ENCODE measurements around the gene TMEM229A.

TMEM229A gene

DNA sequence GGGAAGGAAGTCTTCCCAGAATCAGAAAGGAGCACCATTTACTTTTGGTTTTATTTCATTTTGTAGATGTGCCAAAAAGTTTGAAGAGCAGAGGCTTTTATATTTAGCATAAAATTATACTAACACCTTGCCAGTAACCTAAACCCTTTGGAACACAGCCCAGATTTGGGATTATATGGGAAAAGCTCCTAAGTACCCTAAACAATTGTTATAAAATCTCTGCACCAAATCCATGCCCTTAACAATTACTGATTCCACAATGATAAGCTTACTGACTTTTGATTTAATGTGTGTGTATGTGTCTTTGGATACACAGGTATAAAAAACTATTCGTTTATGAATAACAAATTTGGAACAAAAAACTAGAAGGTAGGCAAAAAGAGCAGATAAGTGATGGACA lies 39.0 kb upstream of the TMEM229A start (continued):
- TF ChIP-seq, protein P1, sequence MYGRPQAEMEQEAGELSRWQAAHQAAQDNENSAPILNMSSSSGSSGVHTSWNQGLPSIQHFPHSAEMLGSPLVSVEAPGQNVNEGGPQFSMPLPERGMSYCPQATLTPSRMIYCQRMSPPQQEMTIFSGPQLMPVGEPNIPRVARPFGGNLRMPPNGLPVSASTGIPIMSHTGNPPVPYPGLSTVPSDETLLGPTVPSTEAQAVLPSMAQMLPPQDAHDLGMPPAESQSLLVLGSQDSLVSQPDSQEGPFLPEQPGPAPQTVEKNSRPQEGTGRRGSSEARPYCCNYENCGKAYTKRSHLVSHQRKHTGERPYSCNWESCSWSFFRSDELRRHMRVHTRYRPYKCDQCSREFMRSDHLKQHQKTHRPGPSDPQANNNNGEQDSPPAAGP (tag by site-specific recombination; IDR thresholded peaks at IDR 0.05), result no peak
- TF ChIP-seq ZNF596 (tag by site-specific recombination; IDR thresholded peaks at IDR 0.05), result no peak
- no peak for TF ChIP-seq PRDM1 (tag by site-specific recombination; IDR thresholded peaks at IDR 0.05)
- TF ChIP-seq ZNF146 (tag by site-specific recombination; IDR thresholded peaks at IDR 0.05), result no peak
- no peak for TF ChIP-seq ZNF548 (tag by site-specific recombination; IDR thresholded peaks at IDR 0.05)
- TF ChIP-seq GLIS2 (tag by site-specific recombination; IDR thresholded peaks at IDR 0.05), result no peak

GRCh38 chr7:124062171-124062570 lies 29.3 kb upstream of the TMEM229A start:
- H3K9me3 ChIP-seq (ENCODE audit: control insufficient read depth, insufficient read depth, low read depth, low read length), result no peaks in the 10 kb centered on the region
- POLR2A ChIA-PET, result no interaction called here
- TF ChIP-seq ZBTB20 (tag by site-specific recombination; IDR thresholded peaks at IDR 0.05), result no peak
- TF ChIP-seq WT1 (tag by site-specific recombination; IDR thresholded peaks at IDR 0.05), result no peak
- no peak for TF ChIP-seq ZNF350 (tag by site-specific recombination; IDR thresholded peaks at IDR 0.05)
- TF ChIP-seq ZNF248 (tag by site-specific recombination; IDR thresholded peaks at IDR 0.05), result no peak
- H3K4me1 ChIP-seq (ENCODE audit: control insufficient read depth, insufficient read depth, low read length), result no peaks in the 10 kb centered on the region
- H3K36me3 ChIP-seq (ENCODE audit: control insufficient read depth in 2 of 2, insufficient read depth in 1 of 2, low read length in 2 of 2), result no peaks in the 10 kb centered on the region
- no peak overlapping the region for H3K27ac ChIP-seq (ENCODE audit: extremely low read depth, low read depth, low read length)
- no peak overlapping the region for H3K4me3 ChIP-seq (ENCODE audit: low read depth, low read length)
- CTCF ChIA-PET, result no interaction called here

- TF ChIP-seq ZBTB8A (tag by site-specific recombination; IDR thresholded peaks at IDR 0.05) (no peak), HOXD13 (CRISPR knock-in tag; IDR thresholded peaks at IDR 0.05; ENCODE audit: borderline replicate concordance) (no peak)
- H3K4me1 ChIP-seq (ENCODE audit: control insufficient read depth, insufficient read depth, low read length), result no peaks in the 10 kb centered on the region
- POLR2A ChIA-PET, result no interaction called here
- no peak overlapping the region for H3K4me3 ChIP-seq (ENCODE audit: low read depth, low read length)
- no peak overlapping the region for H3K27ac ChIP-seq (ENCODE audit: extremely low read depth, low read depth, low read length)
- H3K9me3 ChIP-seq (ENCODE audit: control insufficient read depth, insufficient read depth, low read depth, low read length), result no peaks in the 10 kb centered on the region
- CTCF ChIA-PET, result no interaction called here
- H3K36me3 ChIP-seq (ENCODE audit: control insufficient read depth in 2 of 2, insufficient read depth in 1 of 2, low read length in 2 of 2), result no peaks in the 10 kb centered on the region
Observed at GRCh38 chr7:124060528-124060927, 27.7 kb upstream of the TMEM229A start.

DNA sequence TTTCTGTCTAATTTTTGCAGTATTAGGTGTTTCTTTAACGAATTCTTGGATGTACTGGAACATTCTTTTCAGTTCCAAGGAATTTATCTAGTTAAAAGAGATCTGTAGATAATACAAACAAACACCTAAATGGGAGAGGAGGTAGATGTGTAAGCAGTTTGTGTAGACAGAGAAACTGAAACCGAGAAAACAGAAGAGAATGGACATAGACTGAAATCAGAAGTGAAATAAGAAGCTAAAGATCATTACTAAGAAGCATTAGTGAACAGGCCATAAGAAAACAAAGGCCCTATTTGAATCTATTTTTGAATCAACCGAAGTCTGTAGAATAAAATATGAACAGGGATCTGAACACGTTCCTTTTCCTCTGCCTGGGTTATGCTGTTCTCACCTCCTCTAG lies 26.5 kb upstream of the TMEM229A start:
- Histone ChIP-seq H3K9me3 (ENCODE audit: control insufficient read depth, insufficient read depth, low read depth, low read length) (no peaks in the 10 kb centered on the region), H3K36me3 (ENCODE audit: control insufficient read depth in 2 of 2, insufficient read depth in 1 of 2, low read length in 2 of 2) (no peaks in the 10 kb centered on the region), H3K4me1 (ENCODE audit: control insufficient read depth, insufficient read depth, low read length) (no peaks in the 10 kb centered on the region), H3K27ac (ENCODE audit: extremely low read depth, low read depth, low read length) (no peak overlapping the region), H3K4me3 (ENCODE audit: low read depth, low read length) (no peak overlapping the region)
- ChIA-PET POLR2A (no interaction called here), CTCF (no interaction called here)
- no peak for TF ChIP-seq SP3 (tag by site-specific recombination; IDR thresholded peaks at IDR 0.05)
- no peak for TF ChIP-seq ZNF311 (tag by site-specific recombination; IDR thresholded peaks at IDR 0.05; ENCODE audit: borderline replicate concordance)
- no peak for TF ChIP-seq HIC1 (tag by site-specific recombination; IDR thresholded peaks at IDR 0.05)
- no peak for TF ChIP-seq ZNF114 (tag by site-specific recombination; IDR thresholded peaks at IDR 0.05)
- no peak for TF ChIP-seq ZNF654 (tag by site-specific recombination; IDR thresholded peaks at IDR 0.05; ENCODE audit: low read depth)
- no peak for TF ChIP-seq ZNF449 (tag by site-specific recombination; IDR thresholded peaks at IDR 0.05)
- no peak for TF ChIP-seq ZNF558 (tag by site-specific recombination; IDR thresholded peaks at IDR 0.05)
- no peak for TF ChIP-seq ZNF157 (tag by site-specific recombination; IDR thresholded peaks at IDR 0.05)
- TF ChIP-seq, protein P2, sequence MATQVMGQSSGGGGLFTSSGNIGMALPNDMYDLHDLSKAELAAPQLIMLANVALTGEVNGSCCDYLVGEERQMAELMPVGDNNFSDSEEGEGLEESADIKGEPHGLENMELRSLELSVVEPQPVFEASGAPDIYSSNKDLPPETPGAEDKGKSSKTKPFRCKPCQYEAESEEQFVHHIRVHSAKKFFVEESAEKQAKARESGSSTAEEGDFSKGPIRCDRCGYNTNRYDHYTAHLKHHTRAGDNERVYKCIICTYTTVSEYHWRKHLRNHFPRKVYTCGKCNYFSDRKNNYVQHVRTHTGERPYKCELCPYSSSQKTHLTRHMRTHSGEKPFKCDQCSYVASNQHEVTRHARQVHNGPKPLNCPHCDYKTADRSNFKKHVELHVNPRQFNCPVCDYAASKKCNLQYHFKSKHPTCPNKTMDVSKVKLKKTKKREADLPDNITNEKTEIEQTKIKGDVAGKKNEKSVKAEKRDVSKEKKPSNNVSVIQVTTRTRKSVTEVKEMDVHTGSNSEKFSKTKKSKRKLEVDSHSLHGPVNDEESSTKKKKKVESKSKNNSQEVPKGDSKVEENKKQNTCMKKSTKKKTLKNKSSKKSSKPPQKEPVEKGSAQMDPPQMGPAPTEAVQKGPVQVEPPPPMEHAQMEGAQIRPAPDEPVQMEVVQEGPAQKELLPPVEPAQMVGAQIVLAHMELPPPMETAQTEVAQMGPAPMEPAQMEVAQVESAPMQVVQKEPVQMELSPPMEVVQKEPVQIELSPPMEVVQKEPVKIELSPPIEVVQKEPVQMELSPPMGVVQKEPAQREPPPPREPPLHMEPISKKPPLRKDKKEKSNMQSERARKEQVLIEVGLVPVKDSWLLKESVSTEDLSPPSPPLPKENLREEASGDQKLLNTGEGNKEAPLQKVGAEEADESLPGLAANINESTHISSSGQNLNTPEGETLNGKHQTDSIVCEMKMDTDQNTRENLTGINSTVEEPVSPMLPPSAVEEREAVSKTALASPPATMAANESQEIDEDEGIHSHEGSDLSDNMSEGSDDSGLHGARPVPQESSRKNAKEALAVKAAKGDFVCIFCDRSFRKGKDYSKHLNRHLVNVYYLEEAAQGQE (tag by site-specific recombination; IDR thresholded peaks at IDR 0.05), result no peak
- no peak for TF ChIP-seq ZSCAN18 (tag by site-specific recombination; IDR thresholded peaks at IDR 0.05)
